ENCODE data around the gene NKAIN2.
"Not testable (repeated sequence)": the region's sequence is repeated elsewhere in the genome, so short reads cannot be mapped to it uniquely, and the experiment has no call there.

NKAIN2 gene

GRCh38 chr6:124123617-124124209 is 320.0 kb downstream of the NKAIN2 start:
- DNase-seq = no peak

GRCh38 chr6:124131259-124131658 is 327.6 kb downstream of the NKAIN2 start:
- DNase-seq = no peak

GRCh38 chr6:124131779-124132178 is 328.1 kb downstream of the NKAIN2 start:
- no peak for DNase-seq

GRCh38 chr6:124132256-124132655 is 328.6 kb downstream of the NKAIN2 start:
- DNase-seq = no peak

GRCh38 chr6:124142852-124143251 is 339.2 kb downstream of the NKAIN2 start:
- no peak for DNase-seq

- DNase-seq = no peak
These were observed 339.8 kb downstream of the NKAIN2 start for GRCh38 chr6:124143435-124143834.

- DNase-seq = no peak
These were observed 344.0 kb downstream of the NKAIN2 start for GRCh38 chr6:124147621-124148020.

- DNase-seq = no peak
These were observed 344.7 kb downstream of the NKAIN2 start for GRCh38 chr6:124148236-124148957.

- DNase-seq = no peak
These were observed 346.0 kb downstream of the NKAIN2 start for GRCh38 chr6:124149646-124150045.

- DNase-seq = no peak
These were observed 354.4 kb downstream of the NKAIN2 start for GRCh38 chr6:124158024-124158423.

- DNase-seq = no peak
These were observed 360.0 kb downstream of the NKAIN2 start for GRCh38 chr6:124163676-124164075.

GRCh38 chr6:124164343-124164742 is 360.7 kb downstream of the NKAIN2 start:
- no peak for DNase-seq

- DNase-seq = not testable (repeated sequence)
These were observed 363.6 kb downstream of the NKAIN2 start for GRCh38 chr6:124167249-124167648.

- DNase-seq = no peak
These were observed 386.6 kb downstream of the NKAIN2 start for GRCh38 chr6:124190256-124190655.

GRCh38 chr6:124193132-124193531 is 389.5 kb downstream of the NKAIN2 start:
- DNase-seq = no peak

- DNase-seq = no peak
These were observed 393.5 kb downstream of the NKAIN2 start for GRCh38 chr6:124197148-124197547.

GRCh38 chr6:124199286-124199685 is 395.6 kb downstream of the NKAIN2 start:
- DNase-seq = no peak

- DNase-seq = no peak
These were observed 397.0 kb downstream of the NKAIN2 start for GRCh38 chr6:124200661-124201060.

- peak; percentile 10 for DNase-seq
These were observed 399.6 kb downstream of the NKAIN2 start for GRCh38 chr6:124203101-124203811.

- no peak for DNase-seq
These were observed 400.1 kb downstream of the NKAIN2 start for GRCh38 chr6:124203812-124204167.

GRCh38 chr6:124205921-124206320 is 402.3 kb downstream of the NKAIN2 start:
- no peak for DNase-seq

GRCh38 chr6:124223611-124224345 is 420.1 kb downstream of the NKAIN2 start:
- DNase-seq = peak; percentile 83

- peak; percentile 40 for DNase-seq
These were observed 422.7 kb downstream of the NKAIN2 start for GRCh38 chr6:124226396-124226795.

Measured in kidney glomerular epithelial cell (primary cell).